Measurements from ENCODE around the gene JARID2.

JARID2 gene

DNA sequence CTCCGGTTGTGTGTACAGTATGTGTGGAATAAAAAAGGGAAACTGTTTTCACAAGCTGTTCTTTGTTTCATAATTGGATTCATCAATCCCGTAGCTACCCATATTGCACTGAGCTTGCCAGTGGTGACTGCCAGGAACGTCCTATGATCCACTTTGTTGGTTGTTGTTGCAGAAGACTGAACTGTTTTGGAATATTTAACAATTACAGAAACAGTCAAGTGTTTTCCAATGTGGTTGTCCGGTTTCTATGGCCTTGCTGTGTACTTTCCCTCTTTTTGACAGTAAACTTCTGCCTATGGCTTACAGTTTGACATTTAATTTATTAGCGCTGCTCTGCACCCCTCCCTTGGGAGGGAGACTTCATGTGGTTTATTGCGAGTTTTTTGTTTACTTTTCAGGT, 275.7 kb downstream of the JARID2 start:
- ChIA-PET CTCF (interaction anchor here (1.4 kb wide), 1 partner anchor 103 kb away, joined by 4 read pairs; no protein-coding TSS in a partner anchor), POLR2A (no interaction called here)

DNA sequence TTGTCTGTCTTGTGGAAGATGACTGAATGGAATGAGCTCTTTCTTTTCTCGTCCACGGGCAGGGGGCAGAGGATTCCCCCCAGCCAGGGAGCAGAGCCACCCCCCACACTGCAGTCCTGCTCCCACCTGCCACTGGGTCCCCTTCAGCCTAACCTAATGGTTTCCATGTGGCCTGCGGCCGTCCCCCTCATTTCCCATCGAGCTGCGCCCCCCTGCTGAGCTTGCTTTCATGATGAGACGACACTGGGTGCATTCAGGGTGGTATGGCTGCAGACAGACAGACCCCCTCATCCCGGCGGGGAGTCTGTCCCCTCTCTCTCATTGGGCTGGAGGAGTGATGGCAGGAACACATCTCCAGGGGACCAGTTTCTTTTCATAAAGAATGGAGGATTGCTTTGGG, 276.2 kb downstream of the JARID2 start:
- TF ChIP-seq, protein P1, sequence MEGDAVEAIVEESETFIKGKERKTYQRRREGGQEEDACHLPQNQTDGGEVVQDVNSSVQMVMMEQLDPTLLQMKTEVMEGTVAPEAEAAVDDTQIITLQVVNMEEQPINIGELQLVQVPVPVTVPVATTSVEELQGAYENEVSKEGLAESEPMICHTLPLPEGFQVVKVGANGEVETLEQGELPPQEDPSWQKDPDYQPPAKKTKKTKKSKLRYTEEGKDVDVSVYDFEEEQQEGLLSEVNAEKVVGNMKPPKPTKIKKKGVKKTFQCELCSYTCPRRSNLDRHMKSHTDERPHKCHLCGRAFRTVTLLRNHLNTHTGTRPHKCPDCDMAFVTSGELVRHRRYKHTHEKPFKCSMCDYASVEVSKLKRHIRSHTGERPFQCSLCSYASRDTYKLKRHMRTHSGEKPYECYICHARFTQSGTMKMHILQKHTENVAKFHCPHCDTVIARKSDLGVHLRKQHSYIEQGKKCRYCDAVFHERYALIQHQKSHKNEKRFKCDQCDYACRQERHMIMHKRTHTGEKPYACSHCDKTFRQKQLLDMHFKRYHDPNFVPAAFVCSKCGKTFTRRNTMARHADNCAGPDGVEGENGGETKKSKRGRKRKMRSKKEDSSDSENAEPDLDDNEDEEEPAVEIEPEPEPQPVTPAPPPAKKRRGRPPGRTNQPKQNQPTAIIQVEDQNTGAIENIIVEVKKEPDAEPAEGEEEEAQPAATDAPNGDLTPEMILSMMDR (IDR thresholded peaks at IDR 0.05; ENCODE audit: insufficient read depth, low read length, missing control alignments): no peak
- H3K4me3 ChIP-seq (ENCODE audit: low read depth, low read length): no peak overlapping the region
- CTCF ChIA-PET: interaction anchor here (0.9 to 1.4 kb wide), 2 partner anchors 102 to 274 kb away, joined by 3 to 4 read pairs; no protein-coding TSS in a partner anchor
- POLR2A ChIA-PET: no interaction called here
- no peak for DNase-seq (ENCODE audit: low read depth, low spot score)

More for the DNA sequence above, 275.7 kb downstream of the JARID2 start:
- no peak overlapping the region for H3K4me3 ChIP-seq (ENCODE audit: low read depth, low read length)
- TF ChIP-seq, protein P1 (IDR thresholded peaks at IDR 0.05; ENCODE audit: insufficient read depth, low read length, missing control alignments): no peak
- no peak for DNase-seq (ENCODE audit: low read depth, low spot score)

DNA sequence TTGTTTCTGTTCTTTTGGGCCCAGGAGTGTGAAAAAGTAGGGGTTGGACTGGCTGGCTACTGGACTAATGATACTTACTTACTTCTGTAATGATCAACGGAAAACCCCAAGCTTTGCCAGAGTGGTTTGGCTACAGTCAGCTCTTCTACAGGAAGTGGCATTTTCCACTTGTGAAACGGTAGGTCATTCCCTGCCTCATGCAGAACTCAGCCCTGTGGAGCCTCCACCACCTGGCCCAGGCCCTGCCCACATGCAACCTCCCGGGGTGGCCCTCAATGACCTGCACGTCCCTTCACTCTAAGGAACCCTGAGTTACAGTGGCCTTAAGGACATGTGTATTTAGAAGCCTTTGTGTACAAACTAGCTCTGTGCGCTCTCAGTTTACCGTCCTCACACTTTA, 276.6 kb downstream of the JARID2 start:
- POLR2A ChIA-PET: no interaction called here
- DNase-seq (ENCODE audit: low read depth, low spot score): no peak
- no peak overlapping the region for H3K4me3 ChIP-seq (ENCODE audit: low read depth, low read length)
- CTCF ChIA-PET: interaction anchor here (0.9 to 1.4 kb wide), 2 partner anchors 102 to 274 kb away, joined by 3 to 4 read pairs; no protein-coding TSS in a partner anchor
- TF ChIP-seq, protein P1 (IDR thresholded peaks at IDR 0.05; ENCODE audit: insufficient read depth, low read length, missing control alignments): no peak

DNA sequence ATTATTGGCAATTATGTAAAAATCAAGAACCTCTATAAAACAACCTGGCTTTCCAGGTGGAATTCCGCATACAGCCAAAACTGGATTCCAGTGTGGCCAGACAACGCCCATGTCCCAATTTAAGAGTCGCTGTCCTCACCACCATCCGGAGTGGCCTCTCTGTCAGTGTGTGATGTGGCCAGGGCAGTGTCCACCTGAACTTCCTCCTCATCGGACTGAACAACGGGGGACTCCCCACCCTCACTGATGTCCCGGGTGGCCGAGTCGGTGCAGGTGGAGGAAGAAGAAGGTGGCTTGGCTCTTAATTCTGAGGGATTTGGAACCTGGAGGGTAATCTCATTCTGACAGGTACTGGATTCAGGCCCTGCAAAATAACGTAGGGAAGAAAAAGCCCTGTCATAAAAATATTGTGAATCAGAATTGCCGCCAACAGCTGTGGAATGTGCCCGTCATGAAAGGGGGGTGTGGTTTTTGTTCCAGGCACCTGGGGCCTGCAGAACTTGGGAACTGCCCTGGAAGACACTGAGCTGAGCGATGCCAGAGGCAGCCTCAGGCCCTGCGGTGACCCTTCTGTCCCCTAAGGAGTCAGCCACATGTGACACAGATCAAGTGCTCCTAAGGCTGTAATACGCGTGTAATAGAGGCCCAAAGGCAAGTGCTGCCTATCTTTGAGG, 277.1 kb downstream of the JARID2 start:
- POLR2A ChIA-PET: no interaction called here
- no peak overlapping the region for H3K4me3 ChIP-seq (ENCODE audit: low read depth, low read length)
- CTCF ChIA-PET: interaction anchor here (0.9 to 1.4 kb wide), 2 partner anchors 101 to 275 kb away, joined by 3 to 4 read pairs; no protein-coding TSS in a partner anchor
- TF ChIP-seq, protein P1 (IDR thresholded peaks at IDR 0.05; ENCODE audit: insufficient read depth, low read length, missing control alignments): no peak
- DNase-seq (ENCODE audit: low read depth, low spot score): no peak

DNA sequence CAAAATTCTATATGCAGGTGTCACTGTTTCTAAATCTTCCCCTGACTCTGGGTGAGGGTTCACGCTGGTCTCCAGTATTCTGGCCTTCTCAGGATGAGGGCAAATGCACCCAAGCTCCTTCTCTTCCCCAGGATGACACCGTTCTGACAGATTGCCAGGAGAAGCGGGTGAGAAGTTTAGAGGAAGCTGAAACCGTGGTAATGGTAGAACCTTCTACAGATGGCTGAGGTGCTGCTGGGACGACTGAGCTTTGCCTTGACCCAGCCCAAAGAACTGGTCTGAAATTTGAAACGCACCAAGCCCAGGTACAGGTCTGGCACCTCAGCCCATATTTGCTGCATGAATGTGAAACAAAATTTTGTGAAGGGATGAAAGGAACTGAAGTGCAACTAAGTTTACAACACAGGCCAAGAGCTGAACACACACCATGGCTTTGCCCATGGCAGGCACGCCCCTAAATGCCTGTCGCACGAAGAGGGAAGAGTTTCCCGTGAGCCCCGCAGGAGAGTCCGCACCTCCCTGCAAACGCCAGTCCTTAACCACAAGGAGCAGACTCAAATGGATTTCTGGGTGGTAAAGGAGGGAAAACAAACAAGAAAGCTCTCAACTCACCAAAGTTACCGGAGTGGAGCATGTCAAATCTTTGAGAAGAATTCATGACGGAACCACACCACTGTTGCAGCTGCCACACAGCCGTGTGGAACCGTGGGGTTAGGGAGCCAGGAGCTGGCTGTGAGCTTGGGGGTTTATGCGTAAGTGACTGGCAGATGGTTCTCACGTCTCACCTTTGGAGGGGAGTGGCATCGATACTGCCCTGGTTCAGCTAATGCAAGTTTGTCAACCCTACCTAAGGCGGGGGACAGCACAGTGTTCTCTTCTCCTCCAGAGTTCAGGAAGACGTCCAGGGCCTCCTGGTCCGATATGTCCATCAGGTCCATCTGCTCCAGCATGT, 278.1 kb downstream of the JARID2 start:
- POLR2A ChIA-PET: no interaction called here
- CTCF ChIA-PET: interaction anchor here (1.0 to 1.2 kb wide), 3 partner anchors 9 to 99 kb away, joined by 3 to 5 read pairs (median 3); no protein-coding TSS in a partner anchor

More for the DNA sequence above, 278.1 kb downstream of the JARID2 start:
- no peak overlapping the region for H3K4me3 ChIP-seq (ENCODE audit: low read depth, low read length)
- DNase-seq (ENCODE audit: low read depth, low spot score): no peak
- TF ChIP-seq, protein P1 (IDR thresholded peaks at IDR 0.05; ENCODE audit: insufficient read depth, low read length, missing control alignments): no peak
